NCI-H1436 (cell line): ENCODE data around the gene KIF25.

ENCODE experiments used
- DNase-seq: peaks from one replicate; lab custom pipeline; 2025; lab: John Stamatoyannopoulos, UW

KIF25 gene

GRCh38 chr6:168050881-168051586 lies 53.6 kb downstream of the KIF25 start:
- DNase-seq = no peak

GRCh38 chr6:168051648-168052047 lies 54.2 kb downstream of the KIF25 start:
- DNase-seq = no peak

- DNase-seq = no peak
Observed at GRCh38 chr6:168052291-168052891, 54.9 kb downstream of the KIF25 start.

- no peak for DNase-seq
Observed at GRCh38 chr6:168053086-168053956, 55.9 kb downstream of the KIF25 start.

GRCh38 chr6:168053957-168054471 lies 56.5 kb downstream of the KIF25 start:
- no peak for DNase-seq

GRCh38 chr6:168054765-168055560 lies 57.5 kb downstream of the KIF25 start:
- no peak for DNase-seq

- no peak for DNase-seq
Observed at GRCh38 chr6:168055696-168056489, 58.4 kb downstream of the KIF25 start.

- DNase-seq = no peak
Observed at GRCh38 chr6:168056892-168057527, 59.5 kb downstream of the KIF25 start.

- DNase-seq = no peak
Observed at GRCh38 chr6:168057836-168058235, 60.4 kb downstream of the KIF25 start.

GRCh38 chr6:168058691-168059551 lies 61.5 kb downstream of the KIF25 start:
- DNase-seq = no peak

- no peak for DNase-seq
Observed at GRCh38 chr6:168060521-168060931, 63.1 kb downstream of the KIF25 start.

- DNase-seq = peak; percentile 74
Observed at GRCh38 chr6:168061269-168062210, 64.1 kb downstream of the KIF25 start.

- DNase-seq = no peak
Observed at GRCh38 chr6:168062346-168063289, 65.1 kb downstream of the KIF25 start.

- DNase-seq = no peak
Observed at GRCh38 chr6:168063431-168063830, 66.0 kb downstream of the KIF25 start.

GRCh38 chr6:168064226-168064807 lies 66.8 kb downstream of the KIF25 start:
- DNase-seq = no peak

GRCh38 chr6:168067081-168067759 lies 69.7 kb downstream of the KIF25 start:
- no peak for DNase-seq
